ENCODE data around the gene CEP164. TPM values are rescaled to one million over a fixed set of nuclear protein-coding genes. Genes with fewer than 3 reads are reported as not detected.

The CEP164 gene
- polyA plus RNA-seq, 1 of the 3 experiments (the other 2 are of a cell fraction) = 27.7 TPM

DNA sequence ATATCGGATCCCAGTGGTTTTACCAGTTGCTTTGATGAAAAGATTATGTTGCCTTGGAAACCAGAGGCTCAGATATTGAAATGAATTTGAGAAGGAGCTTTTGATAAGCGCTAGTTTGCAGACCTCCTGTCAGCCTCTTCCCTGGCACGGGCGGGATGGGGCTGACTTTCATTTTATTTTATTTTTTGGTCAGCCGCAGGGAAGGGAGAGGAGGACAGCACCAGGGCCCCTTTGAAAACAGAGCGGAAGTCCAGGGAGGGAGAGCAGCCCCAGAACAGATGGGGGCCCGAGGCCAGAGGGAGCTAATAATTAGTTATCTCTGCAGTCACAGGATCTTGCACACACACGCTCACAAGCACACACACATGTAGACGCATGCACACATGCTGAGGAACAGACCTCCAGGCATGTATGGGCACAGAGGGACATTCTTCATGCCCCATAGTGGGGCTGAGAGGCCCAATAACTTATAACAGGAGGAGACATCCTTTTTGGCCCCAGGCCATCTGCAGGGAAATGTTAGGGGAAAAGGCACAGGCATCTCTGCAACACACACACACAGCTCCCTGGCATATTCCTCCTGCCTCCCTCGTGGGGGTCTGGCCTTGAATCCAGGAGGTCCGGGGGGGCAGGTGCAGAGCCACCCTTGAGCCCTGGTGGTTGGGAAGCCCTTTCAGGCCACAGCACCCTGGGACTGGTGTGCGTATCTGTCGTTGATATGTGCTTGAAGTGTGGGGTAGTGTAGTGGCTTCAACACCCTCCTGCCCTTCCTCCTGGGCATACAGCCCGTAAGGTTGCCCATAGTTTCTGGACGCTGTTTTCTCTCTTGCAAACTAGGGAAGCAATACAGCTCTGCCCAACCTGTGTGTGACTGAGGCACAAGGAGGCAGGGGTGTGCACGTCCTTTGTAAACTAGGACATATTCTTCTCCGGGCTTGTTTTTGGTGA lies 117.3 kb downstream of the CEP164 start:
- CTCF ChIA-PET = interaction anchor here (0.8 to 9.8 kb wide), 47 partner anchors 9 to 502 kb away, joined by 3 to 239 read pairs (median 8); no protein-coding TSS in a partner anchor
- WGBS (ENCODE audit: low lambda C conversion rate) = 17% methylated on average over 14 of the region's 17 CpGs
- Histone ChIP-seq H3K4me1 (ENCODE audit: control insufficient read depth in 1 of 2, insufficient read depth in 2 of 2, low read depth in 1 of 2, low read length in 1 of 2) (peaks cover 0 to 38% of the 10 kb centered on the region in 2 experiments; a peak in 2 of 4 replicates), H4K20me1 (ENCODE audit: insufficient read depth) (no peaks in the 10 kb centered on the region), H3K9me2 (no peaks in the 10 kb centered on the region), H2AFZ (ENCODE audit: low read depth) (no peak overlapping the region), H3K4me3 (ENCODE audit: low read depth in 2 of 2, low read length in 1 of 2) (no peak overlapping the region; a peak in 1 of 4 replicates), H3K27ac (ENCODE audit: low read depth in 2 of 2, low read length in 1 of 2) (peak overlapping the region in 1 of 2 experiments; percentile 99; a peak in 2 of 4 replicates), H3K9ac (no peak overlapping the region), H3K27me3 (ENCODE audit: insufficient read depth) (peaks cover 22% of the 10 kb centered on the region; the same call in 1 of the 2 replicates), H3K9me3 (no peaks in the 10 kb centered on the region), H3K4me2 (peak overlapping the region; percentile 55; the same call in 1 of the 2 replicates), H3K36me3 (replicated peaks in 1 of 2; ENCODE audit: control insufficient read depth in 1 of 2, insufficient read depth in 2 of 2, low read length in 1 of 2) (no peaks in the 10 kb centered on the region), H3K79me2 (ENCODE audit: insufficient read depth) (no peaks in the 10 kb centered on the region), H3F3A (replicated peaks; ENCODE audit: insufficient read depth) (no peaks in the 10 kb centered on the region)
- POLR2A ChIA-PET = interaction anchor here (0.6 to 2.7 kb wide), 11 partner anchors 45 to 364 kb away, joined by 3 to 28 read pairs (median 5); no protein-coding TSS in a partner anchor
- TF ChIP-seq RXRA (IDR thresholded peaks at IDR 0.05; ENCODE audit: borderline replicate concordance, low read depth) = no peak
- peak; percentile 84 for TF ChIP-seq GATA2 (CRISPR knock-in tag; IDR thresholded peaks at IDR 0.05)
- TF ChIP-seq NFIC (IDR thresholded peaks at IDR 0.05; ENCODE audit: borderline replicate concordance) = peak; percentile 25; the same call in 1 of the 2 replicates
- peak; percentile 17; the same call in 1 of the 2 replicates for TF ChIP-seq RAD21 (IDR thresholded peaks at IDR 0.05; ENCODE audit: low read length)
- 0 out of 2 replicates have a peak, but pooled peaks have one; percentile 44 for TF ChIP-seq RFX5 (IDR thresholded peaks at IDR 0.05; ENCODE audit: low read length)
- TF ChIP-seq CHD2 (IDR thresholded peaks at IDR 0.05; ENCODE audit: low read length, partially characterized antibody) = peak; percentile 79
- peak; percentile 83; the same call in 1 of the 2 replicates for TF ChIP-seq FOXJ3 (CRISPR knock-in tag; IDR thresholded peaks at IDR 0.05)
- TF ChIP-seq EP300 (IDR thresholded peaks at IDR 0.05; ENCODE audit: borderline replicate concordance in 1 of 2, low read depth in 1 of 2, low read length in 1 of 2) = peak in 1 of 2 experiments; percentile 95; a peak in 2 of 4 replicates
- peak; percentile 39; the same call in 1 of the 2 replicates for TF ChIP-seq MXI1 (IDR thresholded peaks at IDR 0.05; ENCODE audit: low read depth, low read length)
- 0 out of 2 replicates have a peak, but pooled peaks have one; percentile 22 for TF ChIP-seq TEAD4 (IDR thresholded peaks at IDR 0.05; ENCODE audit: borderline replicate concordance, insufficient read depth)
- no peak for TF ChIP-seq JUND (IDR thresholded peaks at IDR 0.05)
- TF ChIP-seq, protein P1, sequence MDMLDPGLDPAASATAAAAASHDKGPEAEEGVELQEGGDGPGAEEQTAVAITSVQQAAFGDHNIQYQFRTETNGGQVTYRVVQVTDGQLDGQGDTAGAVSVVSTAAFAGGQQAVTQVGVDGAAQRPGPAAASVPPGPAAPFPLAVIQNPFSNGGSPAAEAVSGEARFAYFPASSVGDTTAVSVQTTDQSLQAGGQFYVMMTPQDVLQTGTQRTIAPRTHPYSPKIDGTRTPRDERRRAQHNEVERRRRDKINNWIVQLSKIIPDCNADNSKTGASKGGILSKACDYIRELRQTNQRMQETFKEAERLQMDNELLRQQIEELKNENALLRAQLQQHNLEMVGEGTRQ (IDR thresholded peaks at IDR 0.05; ENCODE audit: borderline replicate concordance, low read depth, low read length) = no peak
- no peak for TF ChIP-seq TAF1 (IDR thresholded peaks at IDR 0.05; ENCODE audit: borderline replicate concordance, low read depth, low read length)
- TF ChIP-seq RCOR1 (IDR thresholded peaks at IDR 0.05; ENCODE audit: low read length) = peak; percentile 77; the same call in 1 of the 2 replicates
- peak; percentile 86 for DNase-seq
